ENCODE results near the gene TMEM26. TPM values are rescaled to one million over a fixed set of nuclear protein-coding genes. Genes with fewer than 3 reads are reported as not detected.
A peak's percentile ranks its signal among the peaks of the same experiment; 100 is the strongest.

The TMEM26 gene
- total and polyA plus RNA-seq, 3 donors from 2014 or later, result 13.0 to 14.9 (median 13.6) TPM

DNA sequence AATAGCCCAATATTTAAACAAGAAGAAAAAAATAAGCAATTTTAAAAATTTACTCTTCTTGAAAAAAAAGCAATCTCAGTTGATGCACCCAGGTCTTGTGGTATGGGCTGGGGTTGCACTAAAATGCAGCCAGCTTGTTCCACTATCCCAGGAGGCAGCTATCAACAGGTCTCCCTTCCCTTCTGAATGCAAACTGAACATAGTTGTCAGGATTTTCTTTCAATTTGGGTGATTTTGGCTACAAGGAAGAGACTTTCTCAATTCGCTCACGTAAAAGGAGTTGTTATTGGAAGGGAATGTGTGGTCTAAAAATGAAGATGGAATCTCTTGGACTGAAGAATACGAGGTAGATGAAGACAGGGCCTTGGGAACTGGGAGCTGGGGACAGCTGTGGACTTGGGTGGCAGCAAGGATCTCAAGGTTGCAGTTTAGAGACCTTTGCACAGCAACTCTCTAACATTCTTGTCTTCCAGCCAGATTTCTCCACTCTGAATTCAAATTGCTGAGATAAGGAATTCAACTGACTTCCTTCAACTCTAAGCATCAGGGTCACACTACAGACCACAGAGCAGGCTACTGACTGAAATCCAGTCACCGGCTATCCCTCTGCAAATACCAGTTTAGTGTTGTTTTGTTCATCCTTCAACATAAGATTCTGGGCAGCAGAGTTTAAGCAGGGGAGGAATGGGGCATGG is 3.1 kb upstream of the TMEM26 start:
- H3K9me3 ChIP-seq, result no peaks in the 10 kb centered on the region
- WGBS, 2 donors, result 28 to 34% methylated on average over 4 of the region's 4 CpGs
- no peak overlapping the region for H3K4me3 ChIP-seq
- no peak overlapping the region for H3K27ac ChIP-seq
- DNase-seq, result no peak
- H3K36me3 ChIP-seq (ENCODE audit: low read depth, missing control alignments), result no peaks in the 10 kb centered on the region
- intact Hi-C loops (cut with DNase I; ENCODE audit: low total_unique reads), result no loop called here
- TF ChIP-seq POLR2A (IDR thresholded peaks at IDR 0.05), result no peak
- TF ChIP-seq, protein P1, sequence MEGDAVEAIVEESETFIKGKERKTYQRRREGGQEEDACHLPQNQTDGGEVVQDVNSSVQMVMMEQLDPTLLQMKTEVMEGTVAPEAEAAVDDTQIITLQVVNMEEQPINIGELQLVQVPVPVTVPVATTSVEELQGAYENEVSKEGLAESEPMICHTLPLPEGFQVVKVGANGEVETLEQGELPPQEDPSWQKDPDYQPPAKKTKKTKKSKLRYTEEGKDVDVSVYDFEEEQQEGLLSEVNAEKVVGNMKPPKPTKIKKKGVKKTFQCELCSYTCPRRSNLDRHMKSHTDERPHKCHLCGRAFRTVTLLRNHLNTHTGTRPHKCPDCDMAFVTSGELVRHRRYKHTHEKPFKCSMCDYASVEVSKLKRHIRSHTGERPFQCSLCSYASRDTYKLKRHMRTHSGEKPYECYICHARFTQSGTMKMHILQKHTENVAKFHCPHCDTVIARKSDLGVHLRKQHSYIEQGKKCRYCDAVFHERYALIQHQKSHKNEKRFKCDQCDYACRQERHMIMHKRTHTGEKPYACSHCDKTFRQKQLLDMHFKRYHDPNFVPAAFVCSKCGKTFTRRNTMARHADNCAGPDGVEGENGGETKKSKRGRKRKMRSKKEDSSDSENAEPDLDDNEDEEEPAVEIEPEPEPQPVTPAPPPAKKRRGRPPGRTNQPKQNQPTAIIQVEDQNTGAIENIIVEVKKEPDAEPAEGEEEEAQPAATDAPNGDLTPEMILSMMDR (IDR thresholded peaks at IDR 0.05), result no peak
- H3K27me3 ChIP-seq, result no peaks in the 10 kb centered on the region
- no peaks in the 10 kb centered on the region for H3K4me1 ChIP-seq

DNA sequence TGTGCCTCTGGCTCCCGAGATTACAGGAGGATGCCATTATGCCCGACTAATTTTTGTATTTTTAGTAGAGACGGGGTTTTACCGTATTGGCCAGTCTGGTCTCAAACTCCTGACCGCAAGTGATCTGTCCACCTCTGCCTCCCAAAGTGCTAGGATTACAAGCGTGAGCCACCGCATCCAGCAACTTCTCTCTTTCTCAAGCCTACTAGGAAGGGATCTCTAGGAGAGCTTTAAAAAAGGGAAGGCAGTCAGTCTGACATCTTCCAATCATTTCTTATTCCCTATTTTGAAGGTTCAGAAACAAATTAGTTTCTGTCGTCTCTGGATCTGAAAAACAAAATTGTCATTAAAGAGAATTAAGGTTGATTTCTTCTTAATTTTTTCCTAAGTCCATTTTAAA is 2.5 kb upstream of the TMEM26 start:
- H3K27ac ChIP-seq, result no peak overlapping the region
- no peaks in the 10 kb centered on the region for H3K27me3 ChIP-seq
- no peaks in the 10 kb centered on the region for H3K4me1 ChIP-seq
- H3K36me3 ChIP-seq (ENCODE audit: low read depth, missing control alignments), result no peaks in the 10 kb centered on the region
- TF ChIP-seq, protein P1 (IDR thresholded peaks at IDR 0.05), result no peak
- TF ChIP-seq POLR2A (IDR thresholded peaks at IDR 0.05), result no peak
- WGBS, 2 donors, result 80 to 95% methylated on average over 8 of the region's 8 CpGs
- DNase-seq, result no peak
- H3K9me3 ChIP-seq, result no peaks in the 10 kb centered on the region
- intact Hi-C loops (cut with DNase I; ENCODE audit: low total_unique reads), result no loop called here
- H3K4me3 ChIP-seq, result no peak overlapping the region

DNA sequence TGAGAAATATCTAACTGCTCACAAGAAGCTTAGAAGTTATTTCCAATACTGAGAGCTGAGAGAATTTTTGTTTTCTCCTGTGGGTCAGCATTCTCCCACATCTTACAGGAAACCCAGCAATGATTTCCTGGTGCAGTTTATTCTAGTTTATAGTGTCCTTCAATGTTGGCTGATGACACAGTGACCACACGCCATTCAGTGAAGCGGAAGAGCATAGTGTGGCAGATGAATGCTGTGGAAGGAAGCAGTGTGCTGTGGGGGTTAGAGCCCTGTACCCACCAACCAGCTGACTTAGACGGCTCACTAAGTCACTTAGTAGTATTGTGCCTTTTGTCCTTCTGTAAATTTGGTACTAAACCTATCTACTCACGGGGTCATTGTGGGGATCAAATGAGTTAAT is 1.4 kb upstream of the TMEM26 start:
- Histone ChIP-seq H3K27ac (no peak overlapping the region), H3K27me3 (no peaks in the 10 kb centered on the region), H3K4me3 (no peak overlapping the region), H3K9me3 (no peaks in the 10 kb centered on the region), H3K36me3 (ENCODE audit: low read depth, missing control alignments) (no peaks in the 10 kb centered on the region), H3K4me1 (no peaks in the 10 kb centered on the region)
- DNase-seq, result no peak
- no peak for TF ChIP-seq POLR2A (IDR thresholded peaks at IDR 0.05)
- TF ChIP-seq, protein P1 (IDR thresholded peaks at IDR 0.05), result no peak
- WGBS, 2 donors, result 92 to 97% methylated on average over 4 of the region's 4 CpGs
- intact Hi-C loops (cut with DNase I; ENCODE audit: low total_unique reads), result no loop called here

DNA sequence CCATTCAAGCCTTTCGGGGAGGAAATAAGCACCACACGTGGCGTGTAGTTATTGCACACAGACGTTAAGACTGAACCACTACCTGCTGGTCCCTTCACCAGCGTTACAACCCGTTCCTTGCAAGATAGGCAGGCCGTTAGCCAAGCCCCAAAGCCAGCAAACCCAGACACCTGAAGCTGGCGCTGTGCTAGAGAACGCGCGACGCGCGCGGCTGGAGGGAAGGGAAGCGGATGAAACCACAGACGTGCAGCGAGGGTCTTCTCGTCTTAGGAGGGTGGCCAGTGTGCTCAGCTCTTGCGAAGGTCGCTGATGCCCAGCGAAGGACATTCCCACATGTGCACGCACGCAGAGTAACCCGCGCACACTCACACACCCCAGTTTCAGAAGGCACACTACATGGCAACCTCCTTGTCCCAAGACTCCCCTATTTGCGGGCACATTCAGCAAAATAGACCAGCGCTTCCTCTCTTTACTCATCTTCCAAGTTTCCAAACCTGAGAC is 980 bp downstream of the TMEM26 start:
- DNase-seq, result peak; percentile 30
- Histone ChIP-seq H3K4me1 (no peaks in the 10 kb centered on the region), H3K27ac (no peak overlapping the region), H3K36me3 (ENCODE audit: low read depth, missing control alignments) (no peaks in the 10 kb centered on the region), H3K9me3 (no peaks in the 10 kb centered on the region), H3K4me3 (peak overlapping the region; percentile 53 to 65), H3K27me3 (no peaks in the 10 kb centered on the region)
- intact Hi-C loops (cut with DNase I; ENCODE audit: low total_unique reads), result no loop called here
- 9 to 10% methylated on average over 17 to 28 of the region's 28 CpGs for WGBS, 2 donors
- no peak for TF ChIP-seq POLR2A (IDR thresholded peaks at IDR 0.05)
- TF ChIP-seq, protein P1 (IDR thresholded peaks at IDR 0.05), result no peak

DNA sequence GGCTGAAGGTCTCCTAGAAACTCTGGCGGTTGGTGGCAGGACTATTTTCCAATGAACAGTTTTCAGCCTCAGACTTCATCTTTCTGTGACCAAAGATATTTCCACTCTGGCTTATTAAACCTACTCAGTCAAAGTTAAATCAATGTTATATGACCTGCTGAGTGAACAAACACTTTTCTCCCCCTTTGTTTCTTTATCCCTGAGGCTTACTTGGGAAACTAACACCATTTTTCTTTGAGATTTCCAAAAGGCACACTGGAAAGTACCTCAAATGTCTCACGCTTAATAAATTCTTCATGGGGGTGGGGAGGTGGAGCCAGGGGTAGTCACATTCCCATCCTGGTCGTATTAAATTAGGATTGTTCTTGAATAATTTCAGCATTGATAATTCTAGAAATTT is 1.8 kb downstream of the TMEM26 start:
- WGBS, 2 donors, result 59 to 71% methylated on average over 3 of the region's 3 CpGs
- H3K27ac ChIP-seq, result no peak overlapping the region
- no peak overlapping the region for H3K4me3 ChIP-seq
- no peaks in the 10 kb centered on the region for H3K9me3 ChIP-seq
- no peaks in the 10 kb centered on the region for H3K4me1 ChIP-seq
- no peaks in the 10 kb centered on the region for H3K27me3 ChIP-seq
- intact Hi-C loops (cut with DNase I; ENCODE audit: low total_unique reads), result no loop called here
- no peak for DNase-seq
- H3K36me3 ChIP-seq (ENCODE audit: low read depth, missing control alignments), result no peaks in the 10 kb centered on the region
- TF ChIP-seq, protein P1 (IDR thresholded peaks at IDR 0.05), result no peak
- TF ChIP-seq POLR2A (IDR thresholded peaks at IDR 0.05), result no peak
